Keratinocyte (primary cell): ENCODE measurements around the gene PTPRN2. TPM values are rescaled to one million over a fixed set of nuclear protein-coding genes. Genes with fewer than 3 reads are reported as not detected.

Experiments
- DNase-seq: peaks from one replicate; pipeline ENCODE4 v3.0.0-alpha.2; 2011; ENCODE audit warnings: low read depth, missing footprints, low spot score
- FAIRE-seq: peaks from 2 replicates; lab custom pipeline; 2011; peaks lifted over from hg19 to GRCh38; lab: Jason Lieb, UNC
- H2AFZ ChIP-seq: 2 replicates; pipeline ENCODE4 v1.6.0; 2012; ENCODE audit warnings: low read length, control low read depth, inconsistent platforms; ENCODE audit not compliant: control insufficient read depth
- H3K27ac ChIP-seq: 2 replicates; pipeline ENCODE4 v1.5.1; 2011; ENCODE audit warnings: low read length; ENCODE audit not compliant: control insufficient read depth, insufficient read depth
- H3K27me3 ChIP-seq: 3 replicates; pipeline ENCODE4 v1.6.0; 2011; ENCODE audit warnings: low read length; ENCODE audit not compliant: control insufficient read depth, insufficient read depth; ENCODE audit errors: extremely low read depth
- H3K36me3 ChIP-seq, 2 experiments: 2 replicates in 1 of 2; 3 replicates in 1 of 2; pipeline ENCODE4 v1.5.1; 2011; ENCODE audit warnings: low read length in 2 of 2, mild to moderate bottlenecking in 1 of 2; ENCODE audit not compliant: control insufficient read depth in 2 of 2, insufficient read depth in 2 of 2; ENCODE audit errors: extremely low read depth in 1 of 2
- H3K4me1 ChIP-seq: 3 replicates; pipeline ENCODE4 v1.5.1; 2011; ENCODE audit warnings: low read length; ENCODE audit not compliant: control insufficient read depth, insufficient read depth; ENCODE audit errors: extremely low read depth
- H3K4me2 ChIP-seq: 3 replicates; pipeline ENCODE4 v1.6.0; 2011; ENCODE audit warnings: low read depth, low read length; ENCODE audit not compliant: control insufficient read depth, insufficient read depth; ENCODE audit errors: extremely low read depth
- H3K4me3 ChIP-seq, 3 experiments: fragments of 200-600 bp in 1 of 3; sonication (generic) in 1 of 3; 2 replicates in 2 of 3; 3 replicates in 1 of 3; pipeline ENCODE4 v1.5.1; 2011 to 2016; ENCODE audit warnings: low read length in 3 of 3, mild to moderate bottlenecking in 3 of 3, control low read depth in 2 of 3, inconsistent platforms in 1 of 3, low read depth in 1 of 3, mixed read lengths in 1 of 3, mixed run types in 1 of 3, moderate library complexity in 1 of 3; ENCODE audit not compliant: control insufficient read depth in 2 of 3, insufficient read depth in 2 of 3; ENCODE audit errors: extremely low read depth in 1 of 3
- H3K79me2 ChIP-seq: 2 replicates; pipeline ENCODE4 v1.6.0; 2012; ENCODE audit warnings: low read length; ENCODE audit not compliant: control insufficient read depth, insufficient read depth
- H3K9ac ChIP-seq: 3 replicates; pipeline ENCODE4 v1.6.0; 2011; ENCODE audit warnings: low read length; ENCODE audit not compliant: control insufficient read depth, insufficient read depth; ENCODE audit errors: extremely low read depth
- H3K9me1 ChIP-seq: 3 replicates; pipeline ENCODE4 v1.6.0; 2011; ENCODE audit warnings: low read length; ENCODE audit not compliant: control insufficient read depth, insufficient read depth; ENCODE audit errors: extremely low read depth
- H3K9me3 ChIP-seq: 2 replicates; pipeline ENCODE4 v1.5.1; 2012; ENCODE audit warnings: low read depth, low read length; ENCODE audit not compliant: control insufficient read depth
- H4K20me1 ChIP-seq: 3 replicates; pipeline ENCODE4 v1.6.0; 2011; ENCODE audit warnings: low read length; ENCODE audit not compliant: control insufficient read depth, insufficient read depth; ENCODE audit errors: extremely low read depth
- CTCF ChIP-seq, 3 experiments: IDR thresholded peaks in 1 of 3; conservative IDR thresholded peaks in 1 of 3; optimal IDR thresholded peaks in 1 of 3; 2 replicates in 2 of 3; 3 replicates in 1 of 3; pipeline versions ENCODE3 to v1.5.1; 2011; ENCODE audit warnings: low read length in 3 of 3, mild to moderate bottlenecking in 3 of 3, moderate library complexity in 2 of 3, control low read depth in 1 of 3, inconsistent platforms in 1 of 3; ENCODE audit not compliant: insufficient read depth in 2 of 3; ENCODE audit errors: extremely low read depth in 1 of 3
- EZH2 ChIP-seq: IDR thresholded peaks from one replicate; pipeline ENCODE4 v1.6.1; 2012; ENCODE audit warnings: inconsistent platforms, mild to moderate bottlenecking, low read length, moderate library complexity
- dilution Hi-C: fragments of 300-500 bp; cut with MboI; formaldehyde crosslinking; loops from one replicate; pipeline ENCODE4 v1.7.0; 2020; ENCODE audit warnings: low sequenced_read_pairs; ENCODE audit not compliant: extremely low pct_ligation_motif_present
- polyA plus RNA-seq, 5 experiments: library from polyadenylated mRNA; depleted of rRNA in 3 of 5; stranded (reverse) in 3 of 5; stranded (forward) in 1 of 5; unstranded in 1 of 5; fragments of >200 nt; gene quantifications; 1 replicate in 1 of 5; 2 replicates in 3 of 5; 3 replicates in 1 of 5; pipeline versions ENCODE4 v1.2.1 to v1.2.3, GENCODE V29; 2011 to 2012; ENCODE audit warnings: missing spikeins in 2 of 5, low read depth in 1 of 5, low replicate concordance in 1 of 5

PTPRN2 gene
- polyA plus RNA-seq, 1 donor (not counting 4 experiments of a cell fraction or from before 2014, with no cell fraction given), result not detected

GRCh38 chr7:157682946-157683746 is 904.5 kb downstream of the PTPRN2 start:
- Histone ChIP-seq H3K4me2 (no peak overlapping the region), H3K4me1 (no peaks in the 10 kb centered on the region), H3K9ac (no peak overlapping the region), H3K79me2 (no peaks in the 10 kb centered on the region), H3K9me3 (no peaks in the 10 kb centered on the region), H2AFZ (no peak overlapping the region), H4K20me1 (no peaks in the 10 kb centered on the region), H3K9me1 (no peaks in the 10 kb centered on the region), H3K4me3 (no peak overlapping the region), H3K27ac (no peak overlapping the region), H3K27me3 (peaks cover 54% of the 10 kb centered on the region), H3K36me3 (no peaks in the 10 kb centered on the region)
- FAIRE-seq, result no peak
- DNase-seq, result no peak
- TF ChIP-seq CTCF (optimal IDR thresholded peaks at IDR 0.05 in 1 of 3, IDR thresholded peaks at IDR 0.05 in 1 of 3, conservative IDR thresholded peaks at IDR 0.05 in 1 of 3; ENCODE audit: extremely low read depth in 1 of 3, insufficient read depth in 2 of 3, low read length in 3 of 3) (no peak), EZH2 (no peak)
- dilution Hi-C loops, result no loop called here

GRCh38 chr7:157682064-157682945 is 905.3 kb downstream of the PTPRN2 start:
- dilution Hi-C loops, result no loop called here
- no peaks in the 10 kb centered on the region for H3K4me1 ChIP-seq
- H3K27ac ChIP-seq, result no peak overlapping the region
- no peak overlapping the region for H3K4me3 ChIP-seq
- no peaks in the 10 kb centered on the region for H3K9me3 ChIP-seq
- H3K27me3 ChIP-seq, result peaks cover 52% of the 10 kb centered on the region
- no peaks in the 10 kb centered on the region for H3K36me3 ChIP-seq
- H3K79me2 ChIP-seq, result no peaks in the 10 kb centered on the region
- H3K9me1 ChIP-seq, result no peaks in the 10 kb centered on the region
- H3K9ac ChIP-seq, result no peak overlapping the region
- no peak for TF ChIP-seq CTCF (optimal IDR thresholded peaks at IDR 0.05 in 1 of 3, IDR thresholded peaks at IDR 0.05 in 1 of 3, conservative IDR thresholded peaks at IDR 0.05 in 1 of 3; ENCODE audit: extremely low read depth in 1 of 3, insufficient read depth in 2 of 3, low read length in 3 of 3)
- TF ChIP-seq EZH2, result no peak
- DNase-seq (no peak), FAIRE-seq (no peak)
- no peak overlapping the region for H3K4me2 ChIP-seq
- no peak overlapping the region for H2AFZ ChIP-seq
- no peaks in the 10 kb centered on the region for H4K20me1 ChIP-seq
